Placental pericyte (primary cell): Measurements from ENCODE around the gene LEMD3. TPM values are rescaled to one million over a fixed set of nuclear protein-coding genes. Genes with fewer than 3 reads are reported as not detected.

Experiments
- total RNA-seq: library from RNA; depleted of rRNA; stranded (reverse); fragments of >200 nt; gene quantifications from 2 replicates; pipeline ENCODE4 v1.2.3, GENCODE V29; 2012

The LEMD3 gene
- 26.9 and 39.2 TPM in 2 replicates for total RNA-seq

GRCh38 chr12:65169320-65170208 is at the start of gene LEMD3:
Gene LEMD3 (plus strand): TSS chr12:65169583. CDS start chr12:65169597, 14 bp downstream.

GRCh38 chr12:65121049-65121955 is 48.1 kb upstream of the LEMD3 start, which contains the start of gene WIF1:
Gene WIF1 (minus strand): TSS chr12:65121305. CDS start chr12:65121191, 114 bp downstream.

GRCh38 chr12:65278576-65279368 is 109.4 kb downstream of the LEMD3 start, which contains the start of gene MSRB3:
Gene MSRB3 (plus strand): TSS chr12:65278683. CDS start chr12:65308580, 29,897 bp downstream.

Other genes with a start within 250 kb of the LEMD3 start
- not detected in 2 replicates for gene WIF1, start 48.3 kb upstream of the LEMD3 start, total RNA-seq
- gene MSRB3, start 109.1 kb downstream of the LEMD3 start, total RNA-seq = 28.9 and 75.3 TPM in 2 replicates